ENCODE measurements around the gene HGS.

Gene HGS

DNA sequence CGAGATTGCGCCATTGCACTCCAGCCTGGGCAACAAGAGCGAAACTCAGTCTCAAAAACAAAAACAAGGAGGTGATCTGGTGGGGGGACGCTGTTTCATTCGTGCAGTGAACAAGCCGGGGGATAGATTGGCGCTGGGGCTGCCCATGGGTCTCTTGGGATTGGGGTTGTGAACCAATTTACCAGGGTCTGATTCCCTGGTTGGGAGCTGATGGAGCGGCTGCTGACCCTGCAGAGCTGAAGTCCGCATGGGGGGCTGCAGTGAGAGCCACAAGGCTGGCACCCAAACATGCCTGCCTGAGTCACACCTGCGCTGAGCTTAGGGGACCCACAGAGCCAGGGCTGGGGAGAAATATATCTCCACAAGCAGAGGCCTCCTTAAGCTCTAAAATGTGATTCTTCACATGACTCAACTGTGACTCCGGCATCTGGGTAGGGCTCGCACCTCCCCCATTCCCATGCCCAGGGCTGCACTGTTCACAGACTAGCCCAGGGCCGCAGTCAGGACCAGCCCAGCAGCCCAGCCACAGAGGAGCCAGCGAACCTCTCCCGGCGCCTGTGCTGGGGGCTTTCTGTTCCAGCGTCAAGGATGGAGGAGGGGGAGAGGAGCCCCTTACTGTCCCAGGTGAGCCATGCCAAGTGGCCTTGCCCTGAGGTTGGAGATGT lies 41.9 kb upstream of the HGS start:
- DNase-seq (ENCODE audit: low read depth, low spot score): no peak
- TF ChIP-seq SUZ12 (IDR thresholded peaks at IDR 0.05; ENCODE audit: extremely low read depth, insufficient read depth, insufficient read length) (no peak), YY1 (IDR thresholded peaks at IDR 0.05; ENCODE audit: insufficient read depth, insufficient read length) (no peak), ZNF274 (IDR thresholded peaks at IDR 0.05; ENCODE audit: low read depth, low read length) (no peak)
- H3K9me3 ChIP-seq (ENCODE audit: insufficient read depth, low read length): no peaks in the 10 kb centered on the region
- H3K27me3 ChIP-seq (ENCODE audit: insufficient read depth, insufficient read length): no peaks in the 10 kb centered on the region
- no peak overlapping the region for H3K4me3 ChIP-seq (ENCODE audit: insufficient read length, low read depth)
- no peaks in the 10 kb centered on the region for H3K36me3 ChIP-seq (ENCODE audit: insufficient read depth, insufficient read length, low read length)
- peaks cover 10% of the 10 kb centered on the region for H3K4me1 ChIP-seq (ENCODE audit: insufficient read depth, insufficient read length)
- peak overlapping the region; percentile 36 for H3K9ac ChIP-seq (ENCODE audit: insufficient read length, low read depth)

DNA sequence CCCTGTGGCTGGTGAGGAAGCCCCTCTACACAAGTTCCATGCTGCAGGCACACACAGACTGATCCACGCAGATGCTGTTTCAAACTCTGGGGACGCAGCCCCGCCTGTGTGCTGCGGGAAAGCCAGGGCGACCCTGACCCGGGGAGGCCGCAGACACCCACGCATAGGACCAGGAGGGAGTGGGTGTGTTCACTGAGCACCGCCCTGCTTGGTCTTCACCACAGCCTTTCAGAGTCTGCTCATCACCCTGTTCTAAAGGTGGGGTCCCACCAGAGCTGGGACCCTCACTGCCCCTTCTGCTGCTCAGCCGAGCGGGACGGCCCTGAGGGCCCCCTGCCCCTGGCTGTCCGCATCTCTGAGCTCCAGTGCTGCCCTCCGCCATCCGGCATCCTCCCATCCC lies 39.3 kb upstream of the HGS start:
- Histone ChIP-seq H3K36me3 (ENCODE audit: insufficient read depth, insufficient read length, low read length) (no peaks in the 10 kb centered on the region), H3K9me3 (ENCODE audit: insufficient read depth, low read length) (no peaks in the 10 kb centered on the region), H3K9ac (ENCODE audit: insufficient read length, low read depth) (no peak overlapping the region), H3K4me1 (ENCODE audit: insufficient read depth, insufficient read length) (peaks cover 19% of the 10 kb centered on the region), H3K4me3 (ENCODE audit: insufficient read length, low read depth) (no peak overlapping the region), H3K27me3 (ENCODE audit: insufficient read depth, insufficient read length) (peaks cover 15% of the 10 kb centered on the region)
- no peak for DNase-seq (ENCODE audit: low read depth, low spot score)
- TF ChIP-seq ZNF274 (IDR thresholded peaks at IDR 0.05; ENCODE audit: low read depth, low read length) (no peak), SUZ12 (IDR thresholded peaks at IDR 0.05; ENCODE audit: extremely low read depth, insufficient read depth, insufficient read length) (no peak), YY1 (IDR thresholded peaks at IDR 0.05; ENCODE audit: insufficient read depth, insufficient read length) (no peak)

DNA sequence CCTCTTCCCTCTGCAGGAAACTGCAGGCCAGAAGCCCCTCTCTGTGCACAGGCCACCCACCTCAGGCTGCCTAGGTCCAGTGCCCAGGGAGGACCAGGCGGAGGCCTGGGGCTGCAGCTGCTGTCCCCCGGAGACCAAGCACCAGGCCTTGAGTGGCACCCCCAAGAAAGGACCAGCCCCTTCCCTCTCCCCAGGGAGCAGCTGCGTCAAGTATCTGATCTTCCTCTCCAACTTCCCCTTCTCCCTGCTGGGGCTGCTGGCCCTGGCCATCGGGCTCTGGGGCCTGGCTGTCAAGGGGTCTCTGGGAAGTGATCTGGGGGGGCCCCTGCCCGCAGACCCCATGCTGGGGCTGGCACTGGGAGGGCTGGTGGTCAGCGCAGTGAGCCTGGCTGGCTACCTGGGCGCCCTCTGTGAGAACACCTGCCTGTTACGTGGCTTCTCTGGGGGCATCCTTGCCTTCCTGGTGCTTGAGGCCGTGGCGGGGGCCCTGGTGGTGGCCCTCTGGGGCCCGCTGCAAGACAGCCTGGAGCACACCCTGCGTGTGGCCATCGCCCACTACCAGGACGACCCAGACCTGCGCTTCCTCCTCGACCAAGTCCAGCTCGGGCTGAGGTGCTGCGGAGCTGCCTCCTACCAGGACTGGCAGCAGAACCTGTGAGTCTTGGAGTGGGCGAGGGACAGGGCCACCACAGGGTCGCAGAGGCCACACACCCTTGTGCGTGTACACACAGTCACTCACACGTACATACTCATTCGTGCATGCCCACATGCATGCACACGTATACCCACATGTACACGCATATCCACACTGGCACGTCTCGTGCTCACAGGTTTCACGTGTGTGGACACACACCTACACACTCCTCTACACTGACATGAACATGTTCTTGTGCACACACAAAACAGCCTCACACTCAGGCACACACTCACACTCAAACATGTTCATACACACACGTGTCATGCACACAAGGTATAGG lies 38.5 kb upstream of the HGS start:
- Histone ChIP-seq H3K4me1 (ENCODE audit: insufficient read depth, insufficient read length) (peaks cover 20% of the 10 kb centered on the region), H3K36me3 (ENCODE audit: insufficient read depth, insufficient read length, low read length) (no peaks in the 10 kb centered on the region), H3K27me3 (ENCODE audit: insufficient read depth, insufficient read length) (peaks cover 15% of the 10 kb centered on the region), H3K9me3 (ENCODE audit: insufficient read depth, low read length) (no peaks in the 10 kb centered on the region), H3K9ac (ENCODE audit: insufficient read length, low read depth) (no peak overlapping the region), H3K4me3 (ENCODE audit: insufficient read length, low read depth) (no peak overlapping the region)
- no peak for TF ChIP-seq ZNF274 (IDR thresholded peaks at IDR 0.05; ENCODE audit: low read depth, low read length)
- no peak for TF ChIP-seq YY1 (IDR thresholded peaks at IDR 0.05; ENCODE audit: insufficient read depth, insufficient read length)
- TF ChIP-seq SUZ12 (IDR thresholded peaks at IDR 0.05; ENCODE audit: extremely low read depth, insufficient read depth, insufficient read length): no peak
- no peak for DNase-seq (ENCODE audit: low read depth, low spot score)

DNA sequence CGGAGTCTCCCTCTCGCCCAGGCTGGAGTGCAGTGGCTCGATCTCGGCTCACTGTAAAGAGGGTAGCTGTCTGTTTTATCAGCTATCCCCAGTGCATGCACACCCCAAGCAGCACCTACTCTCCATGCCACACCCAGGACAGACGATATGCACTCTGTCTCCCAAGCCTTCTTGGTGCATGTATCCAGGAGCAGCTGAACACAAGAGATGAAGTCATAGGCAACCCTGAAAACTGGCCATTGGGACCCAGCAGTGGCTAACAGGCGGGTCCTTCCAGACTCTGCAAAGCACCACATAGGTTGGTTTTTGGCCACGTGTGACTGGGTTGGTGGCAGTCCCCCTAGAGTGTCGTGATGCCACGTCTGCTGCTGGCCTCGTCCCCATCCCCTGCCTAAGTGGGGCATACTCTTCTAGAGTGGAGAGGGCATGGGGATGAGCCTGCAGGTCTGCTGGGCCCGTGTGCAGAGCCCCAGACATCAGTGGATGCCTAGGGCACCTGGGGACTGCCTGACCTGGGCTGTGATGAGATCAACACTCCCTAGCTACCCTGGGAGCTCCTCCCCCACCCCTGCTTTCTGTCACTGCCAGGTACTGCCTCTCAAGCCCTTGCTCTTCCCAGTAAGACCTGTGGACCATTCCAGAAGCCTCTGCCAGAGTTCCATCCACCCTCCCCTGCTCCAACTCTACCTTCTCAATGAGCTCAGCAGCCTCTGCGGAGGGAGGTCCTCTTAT lies 36.8 kb upstream of the HGS start:
- no peaks in the 10 kb centered on the region for H3K9me3 ChIP-seq (ENCODE audit: insufficient read depth, low read length)
- peak overlapping the region; percentile 53 for H3K9ac ChIP-seq (ENCODE audit: insufficient read length, low read depth)
- H3K4me1 ChIP-seq (ENCODE audit: insufficient read depth, insufficient read length): peaks cover 35% of the 10 kb centered on the region
- no peak overlapping the region for H3K4me3 ChIP-seq (ENCODE audit: insufficient read length, low read depth)
- H3K36me3 ChIP-seq (ENCODE audit: insufficient read depth, insufficient read length, low read length): no peaks in the 10 kb centered on the region
- TF ChIP-seq SUZ12 (IDR thresholded peaks at IDR 0.05; ENCODE audit: extremely low read depth, insufficient read depth, insufficient read length) (no peak), YY1 (IDR thresholded peaks at IDR 0.05; ENCODE audit: insufficient read depth, insufficient read length) (no peak), ZNF274 (IDR thresholded peaks at IDR 0.05; ENCODE audit: low read depth, low read length) (no peak)
- no peak for DNase-seq (ENCODE audit: low read depth, low spot score)
- H3K27me3 ChIP-seq (ENCODE audit: insufficient read depth, insufficient read length): peaks cover 15% of the 10 kb centered on the region

DNA sequence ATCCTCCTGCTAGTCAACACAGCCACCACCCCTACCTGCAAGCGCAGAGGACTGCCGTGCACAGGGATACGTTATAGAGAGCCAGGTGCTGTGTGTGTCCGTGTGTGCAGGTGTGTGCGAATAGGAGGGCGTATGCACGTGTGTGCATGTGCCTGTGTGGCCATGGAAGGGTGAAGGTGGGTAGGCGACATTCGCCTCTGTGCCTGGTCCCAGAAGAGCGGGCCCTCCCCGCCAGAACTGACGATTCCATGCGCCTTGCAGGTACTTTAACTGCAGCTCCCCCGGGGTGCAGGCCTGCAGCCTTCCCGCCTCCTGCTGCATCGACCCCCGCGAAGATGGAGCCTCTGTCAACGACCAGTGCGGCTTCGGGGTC lies 36.2 kb upstream of the HGS start:
- H3K9me3 ChIP-seq (ENCODE audit: insufficient read depth, low read length): no peaks in the 10 kb centered on the region
- peak overlapping the region; percentile 53 for H3K9ac ChIP-seq (ENCODE audit: insufficient read length, low read depth)
- peak overlapping the region; percentile 27 for H3K4me3 ChIP-seq (ENCODE audit: insufficient read length, low read depth)
- TF ChIP-seq YY1 (IDR thresholded peaks at IDR 0.05; ENCODE audit: insufficient read depth, insufficient read length) (no peak), SUZ12 (IDR thresholded peaks at IDR 0.05; ENCODE audit: extremely low read depth, insufficient read depth, insufficient read length) (no peak), ZNF274 (IDR thresholded peaks at IDR 0.05; ENCODE audit: low read depth, low read length) (no peak)
- H3K27me3 ChIP-seq (ENCODE audit: insufficient read depth, insufficient read length): peaks cover 15% of the 10 kb centered on the region
- peaks cover 30% of the 10 kb centered on the region for H3K4me1 ChIP-seq (ENCODE audit: insufficient read depth, insufficient read length)
- no peaks in the 10 kb centered on the region for H3K36me3 ChIP-seq (ENCODE audit: insufficient read depth, insufficient read length, low read length)
- DNase-seq (ENCODE audit: low read depth, low spot score): no peak

- Histone ChIP-seq H3K4me3 (ENCODE audit: insufficient read length, low read depth) (peak overlapping the region; percentile 27), H3K27me3 (ENCODE audit: insufficient read depth, insufficient read length) (peaks cover 15% of the 10 kb centered on the region), H3K9me3 (ENCODE audit: insufficient read depth, low read length) (no peaks in the 10 kb centered on the region), H3K36me3 (ENCODE audit: insufficient read depth, insufficient read length, low read length) (no peaks in the 10 kb centered on the region), H3K9ac (ENCODE audit: insufficient read length, low read depth) (peak overlapping the region; percentile 53), H3K4me1 (ENCODE audit: insufficient read depth, insufficient read length) (peaks cover 31% of the 10 kb centered on the region)
- DNase-seq (ENCODE audit: low read depth, low spot score): no peak
- TF ChIP-seq ZNF274 (IDR thresholded peaks at IDR 0.05; ENCODE audit: low read depth, low read length): no peak
- TF ChIP-seq YY1 (IDR thresholded peaks at IDR 0.05; ENCODE audit: insufficient read depth, insufficient read length): no peak
- TF ChIP-seq SUZ12 (IDR thresholded peaks at IDR 0.05; ENCODE audit: extremely low read depth, insufficient read depth, insufficient read length): no peak
Observed at GRCh38 chr17:81648013-81648706, 35.7 kb upstream of the HGS start.

All from NT2/D1 (cell line).